Effector memory CD8-positive, alpha-beta T cell (primary cell): Measurements from ENCODE around the gene TXNDC16.

Experiments used
- ATAC-seq: fragments of 150-1000 bp; cut with Tn5 transposase; replicated peaks from 2 replicates; pipeline ENCODE4 v1.10.0; 2021; ENCODE audit warnings: mild to moderate bottlenecking, moderate library complexity
- DNase-seq, 3 experiments: peaks; one replicate each; pipeline ENCODE4 v3.0.0; 2021
- H3K27ac Mint-ChIP-seq, 2 donors: one replicate each; pipeline ENCODE4 v1.8.0; 2022; ENCODE audit warnings: mild to moderate bottlenecking in 2 of 2, mixed read lengths in 2 of 2, moderate library complexity in 2 of 2
- H3K27me3 Mint-ChIP-seq, 2 donors: one replicate each; pipeline ENCODE4 v1.8.0; 2022; ENCODE audit warnings: mixed read lengths in 2 of 2
- H3K36me3 Mint-ChIP-seq: one replicate; pipeline ENCODE4 v1.8.0; 2022; ENCODE audit warnings: mild to moderate bottlenecking, moderate library complexity, mixed read lengths; ENCODE audit not compliant: insufficient read depth
- H3K4me1 Mint-ChIP-seq, 2 donors: one replicate each; pipeline ENCODE4 v1.8.0; 2022; ENCODE audit warnings: low read depth in 2 of 2, mixed read lengths in 2 of 2
- H3K4me3 Mint-ChIP-seq, 2 donors: one replicate each; pipeline ENCODE4 v1.8.0; 2022; ENCODE audit warnings: mild to moderate bottlenecking in 2 of 2, mixed read lengths in 2 of 2, moderate library complexity in 2 of 2
- H3K9me3 Mint-ChIP-seq, 2 donors: one replicate each; pipeline ENCODE4 v1.8.0; 2022; ENCODE audit warnings: mixed read lengths in 2 of 2

TXNDC16 gene

GRCh38 chr14:52413729-52414408 lies 138.4 kb downstream of the TXNDC16 start:
- no peaks in the 10 kb centered on the region for H3K36me3 Mint-ChIP-seq
- H3K4me1 Mint-ChIP-seq: peaks cover 2 to 15% of the 10 kb centered on the region in 2 donors
- H3K4me3 Mint-ChIP-seq: peak overlapping the region; percentile 29 to 70
- H3K27ac Mint-ChIP-seq: peak overlapping the region in 1 of 2 donors; percentile 69
- no peaks in the 10 kb centered on the region for H3K27me3 Mint-ChIP-seq
- ATAC-seq (no peak), DNase-seq (no peak)
- no peaks in the 10 kb centered on the region for H3K9me3 Mint-ChIP-seq

DNA sequence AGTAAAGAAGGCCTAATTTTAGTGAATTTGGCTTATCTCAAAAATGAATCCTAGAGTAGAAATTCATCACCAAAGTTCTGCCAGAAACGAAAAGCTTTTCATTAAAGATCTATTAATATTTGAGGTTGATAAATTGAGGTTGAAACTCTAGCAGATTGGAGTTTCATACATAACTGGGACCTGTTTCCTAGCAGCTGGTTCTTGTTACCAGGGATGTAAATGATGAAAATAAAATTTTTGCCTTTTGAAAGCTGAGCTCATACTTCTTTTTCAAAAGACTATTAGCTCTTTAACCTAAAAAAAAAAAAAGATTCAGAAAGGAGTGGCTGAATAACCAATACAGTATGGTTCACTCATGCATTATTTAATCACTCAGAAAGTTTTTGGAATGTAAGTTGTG lies 139.9 kb downstream of the TXNDC16 start:
- no peaks in the 10 kb centered on the region for H3K27me3 Mint-ChIP-seq
- H3K36me3 Mint-ChIP-seq: no peaks in the 10 kb centered on the region
- no peaks in the 10 kb centered on the region for H3K9me3 Mint-ChIP-seq
- peaks cover 4 to 15% of the 10 kb centered on the region in 2 donors for H3K4me1 Mint-ChIP-seq
- ATAC-seq (no peak), DNase-seq (no peak)
- no peak overlapping the region for H3K27ac Mint-ChIP-seq
- H3K4me3 Mint-ChIP-seq: no peak overlapping the region

DNA sequence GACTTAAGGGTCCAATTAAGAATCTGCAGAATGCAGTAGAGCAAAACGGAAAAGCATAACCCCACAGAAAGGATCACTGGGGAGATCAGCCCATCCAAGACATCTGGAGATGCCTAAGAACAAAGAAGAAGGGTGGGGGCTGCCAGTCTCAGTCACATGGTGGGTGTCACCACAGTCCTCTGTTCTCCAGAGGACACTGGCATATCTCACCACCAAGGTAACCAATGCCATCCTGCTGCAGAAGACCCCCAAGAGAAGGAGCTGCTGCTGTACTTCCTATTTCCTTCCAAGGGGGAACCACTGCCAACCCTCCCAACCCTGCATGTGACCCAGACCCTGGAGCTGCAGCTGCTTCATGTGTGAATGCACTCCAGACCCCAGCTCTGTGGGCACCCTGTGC lies 147.0 kb downstream of the TXNDC16 start:
- Mint-ChIP-seq H3K4me1 (peaks cover 38 to 49% of the 10 kb centered on the region in 2 donors), H3K36me3 (peaks cover 2% of the 10 kb centered on the region), H3K27me3 (no peaks in the 10 kb centered on the region), H3K27ac (no peak overlapping the region), H3K9me3 (no peaks in the 10 kb centered on the region), H3K4me3 (no peak overlapping the region)
- DNase-seq (no peak), ATAC-seq (no peak)

DNA sequence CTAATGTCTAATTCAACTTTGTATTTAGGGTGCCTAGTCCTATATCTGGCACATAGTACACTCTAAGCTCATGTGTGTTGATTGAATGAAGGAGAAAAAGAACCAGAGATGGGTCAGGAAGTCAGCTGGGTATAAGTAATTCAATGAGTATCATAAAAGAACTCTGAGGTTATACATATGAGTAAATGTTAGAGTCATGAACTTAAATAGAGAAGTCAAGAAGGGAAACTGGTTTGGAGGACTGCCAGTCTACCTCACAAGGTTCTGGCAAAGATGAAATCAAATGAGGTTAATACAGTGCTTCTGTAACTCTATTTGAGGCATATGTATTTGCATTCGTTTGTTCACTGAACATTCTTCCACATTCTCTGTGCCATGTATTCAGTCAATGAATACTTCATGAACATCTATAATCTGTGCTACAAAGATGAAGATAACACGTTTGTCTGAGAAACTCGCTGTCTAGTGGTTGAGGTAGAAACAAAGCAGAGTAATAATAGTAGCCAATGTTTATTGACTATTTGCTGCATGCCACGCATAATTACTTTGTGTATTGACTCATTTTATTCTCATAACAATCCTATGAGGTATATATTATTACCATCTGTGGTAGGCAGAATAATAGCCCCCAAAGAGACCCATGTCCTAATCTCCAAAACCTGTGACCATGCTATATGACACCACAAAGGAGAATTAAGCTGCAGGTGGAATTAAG lies 149.3 kb downstream of the TXNDC16 start:
- peak in 1 of 3 experiments; percentile 4 for DNase-seq
- Mint-ChIP-seq H3K4me1 (peaks cover 44 to 49% of the 10 kb centered on the region in 2 donors), H3K36me3 (peaks cover 3% of the 10 kb centered on the region), H3K27ac (peak overlapping the region; percentile 5 to 32), H3K4me3 (peak overlapping the region in 1 of 2 donors; percentile 1), H3K9me3 (no peaks in the 10 kb centered on the region), H3K27me3 (no peaks in the 10 kb centered on the region)
- peak; percentile 57 for ATAC-seq

DNA sequence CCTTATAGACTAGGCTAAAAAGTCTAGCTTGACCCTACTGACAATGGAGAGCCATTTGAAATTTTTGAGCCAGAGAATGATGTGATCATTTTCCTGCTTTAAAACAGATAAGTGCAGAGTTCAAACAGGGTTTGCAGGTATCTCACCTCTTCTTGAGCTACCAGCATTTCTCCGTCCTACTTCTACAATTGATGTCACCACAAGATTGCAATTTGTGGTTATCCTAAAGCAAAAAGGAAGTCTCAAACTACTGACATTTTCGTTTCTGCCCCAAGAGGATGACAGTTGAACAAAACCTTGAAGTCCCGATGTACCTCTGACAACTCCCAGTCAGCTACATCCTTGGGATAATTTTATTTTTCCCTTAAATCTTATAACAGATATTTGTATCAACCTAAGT lies 151.5 kb downstream of the TXNDC16 start:
- Mint-ChIP-seq H3K36me3 (peaks cover 3% of the 10 kb centered on the region), H3K9me3 (peaks cover 0 to 2% of the 10 kb centered on the region in 2 donors), H3K4me1 (peaks cover 42 to 47% of the 10 kb centered on the region in 2 donors), H3K4me3 (peak overlapping the region; percentile 35 to 36), H3K27ac (peak overlapping the region in 1 of 2 donors; percentile 49), H3K27me3 (no peaks in the 10 kb centered on the region)
- peak; percentile 89 for ATAC-seq
- DNase-seq: peak; percentile 3 to 14 (median 8)

DNA sequence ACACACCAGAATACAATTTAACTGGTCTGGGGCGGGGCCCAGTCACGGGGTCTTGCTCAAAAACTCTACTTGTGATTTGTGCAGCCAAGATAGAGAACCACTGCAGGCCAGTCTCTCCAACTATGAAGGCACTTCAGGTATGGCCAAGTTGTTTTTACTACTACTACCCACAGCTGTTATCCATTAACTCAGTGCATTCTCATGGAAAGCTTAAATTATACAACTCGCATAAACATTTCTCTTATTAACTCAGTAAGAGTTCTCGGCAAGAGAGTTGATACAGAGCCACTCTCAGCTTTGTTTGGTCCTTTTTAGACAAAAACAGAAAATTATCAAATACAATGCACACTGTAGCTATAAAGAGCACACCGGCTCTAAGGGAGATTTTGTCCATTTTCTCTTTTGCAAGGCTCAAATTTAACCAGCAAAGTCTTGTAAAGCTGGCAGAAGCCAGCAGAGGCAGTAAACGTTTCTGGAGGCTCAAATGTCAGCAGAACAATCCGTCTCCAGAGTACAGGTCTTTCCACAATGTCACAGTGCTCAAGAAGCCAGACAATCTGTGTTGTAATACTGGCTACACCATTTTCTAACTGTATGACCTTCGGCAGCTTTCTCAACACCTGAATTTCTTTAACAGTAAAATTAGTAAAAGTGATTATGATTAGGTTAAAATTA lies 152.2 kb downstream of the TXNDC16 start:
- Mint-ChIP-seq H3K27ac (peak overlapping the region in 1 of 2 donors; percentile 49), H3K27me3 (no peaks in the 10 kb centered on the region), H3K4me1 (peaks cover 39 to 45% of the 10 kb centered on the region in 2 donors), H3K4me3 (peak overlapping the region; percentile 35 to 36), H3K36me3 (peaks cover 3% of the 10 kb centered on the region), H3K9me3 (peaks cover 0 to 2% of the 10 kb centered on the region in 2 donors)
- ATAC-seq (no peak), DNase-seq (no peak)

GRCh38 chr14:52399104-52399503 lies 153.2 kb downstream of the TXNDC16 start:
- Mint-ChIP-seq H3K9me3 (peaks cover 0 to 2% of the 10 kb centered on the region in 2 donors), H3K4me3 (no peak overlapping the region), H3K27me3 (no peaks in the 10 kb centered on the region), H3K27ac (no peak overlapping the region), H3K36me3 (peaks cover 3% of the 10 kb centered on the region), H3K4me1 (peaks cover 34 to 43% of the 10 kb centered on the region in 2 donors)
- ATAC-seq (no peak), DNase-seq (no peak)

DNA sequence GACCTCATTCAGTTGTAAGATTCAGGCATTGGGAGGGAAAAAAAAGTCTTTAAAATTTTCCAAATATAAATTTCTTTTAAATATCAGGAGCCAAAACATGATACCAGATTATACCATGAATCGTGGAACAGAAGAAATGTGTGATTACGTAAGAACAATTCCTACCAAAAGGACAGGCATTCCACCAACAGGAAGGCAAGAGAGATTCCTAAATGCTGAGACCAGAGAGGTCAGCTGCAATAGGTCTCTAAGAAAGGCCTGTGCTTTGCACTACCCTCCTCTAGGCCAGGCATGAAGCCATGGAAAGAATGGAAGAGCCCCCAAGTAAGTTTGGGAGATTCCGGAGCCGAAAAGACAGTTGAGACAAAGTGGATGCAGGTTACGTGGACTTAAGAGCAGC lies 154.5 kb downstream of the TXNDC16 start:
- no peak for ATAC-seq
- no peak overlapping the region for H3K27ac Mint-ChIP-seq
- H3K27me3 Mint-ChIP-seq: no peaks in the 10 kb centered on the region
- H3K4me1 Mint-ChIP-seq: peaks cover 31 to 36% of the 10 kb centered on the region in 2 donors
- H3K36me3 Mint-ChIP-seq: peaks cover 3% of the 10 kb centered on the region
- no peak overlapping the region for H3K4me3 Mint-ChIP-seq
- H3K9me3 Mint-ChIP-seq: peaks cover 0 to 2% of the 10 kb centered on the region in 2 donors
- no peak for DNase-seq

DNA sequence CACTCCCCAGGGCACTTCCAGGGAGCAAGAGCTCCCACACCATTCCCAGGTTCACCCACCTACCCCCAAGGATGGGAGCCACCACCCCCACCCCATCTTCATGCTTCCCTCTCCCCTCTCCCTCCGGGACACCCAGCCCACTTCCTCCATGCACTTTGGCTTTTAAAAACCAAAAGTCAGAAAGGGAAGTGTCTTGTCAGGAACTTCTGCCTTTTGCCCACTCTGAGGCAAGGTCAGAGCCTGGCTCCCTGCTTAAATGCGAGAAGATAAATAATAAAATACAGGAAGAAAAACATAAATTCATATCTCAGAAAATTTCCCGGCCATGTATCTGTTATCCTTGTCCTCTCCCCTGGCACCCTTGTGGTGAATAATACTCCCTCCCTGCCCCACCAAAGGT lies 156.6 kb downstream of the TXNDC16 start:
- ATAC-seq: no peak

DNA sequence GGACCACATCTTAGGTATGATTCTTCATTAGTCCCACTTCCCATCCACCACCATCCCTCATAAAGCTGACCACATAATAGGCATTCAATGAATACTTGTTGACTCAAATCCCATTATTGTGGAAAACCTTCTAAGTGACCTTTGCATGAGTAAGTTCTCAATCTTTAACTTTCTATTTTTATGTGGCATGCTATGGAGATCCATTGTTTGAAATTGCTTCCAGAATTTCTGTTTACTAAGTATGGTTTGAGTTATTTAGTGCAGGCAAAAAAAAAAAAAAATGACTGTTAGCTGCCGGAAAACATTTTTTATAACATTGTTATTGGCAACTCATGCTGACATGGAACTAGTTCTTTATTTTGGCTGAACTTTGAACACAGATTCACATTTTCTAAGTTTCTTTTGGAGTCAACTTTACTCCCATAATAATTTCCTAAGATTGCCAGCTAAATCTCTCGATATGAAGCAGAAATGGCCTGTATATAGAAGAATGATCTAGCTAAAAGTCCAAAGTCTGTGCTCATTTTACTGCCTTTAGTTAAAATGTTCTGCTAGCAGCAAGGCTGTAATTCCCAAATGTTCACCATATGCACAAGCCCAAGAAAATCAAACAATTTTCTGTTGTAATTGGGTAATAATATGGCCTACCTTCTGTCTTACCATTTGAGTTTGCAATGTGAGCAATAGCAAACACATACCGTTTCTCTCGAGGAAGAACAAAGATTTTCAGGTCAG lies 160.3 kb downstream of the TXNDC16 start:
- no peak overlapping the region for H3K27ac Mint-ChIP-seq
- H3K27me3 Mint-ChIP-seq: no peaks in the 10 kb centered on the region

More for the DNA sequence above, 156.6 kb downstream of the TXNDC16 start:
- H3K9me3 Mint-ChIP-seq: peaks cover 0 to 2% of the 10 kb centered on the region in 2 donors
- no peak overlapping the region for H3K4me3 Mint-ChIP-seq
- H3K36me3 Mint-ChIP-seq: peaks cover 3% of the 10 kb centered on the region
- no peaks in the 10 kb centered on the region for H3K27me3 Mint-ChIP-seq
- H3K4me1 Mint-ChIP-seq: peaks cover 14 to 16% of the 10 kb centered on the region in 2 donors
- H3K27ac Mint-ChIP-seq: no peak overlapping the region
- DNase-seq: no peak

More for the DNA sequence above, 160.3 kb downstream of the TXNDC16 start:
- Mint-ChIP-seq H3K4me3 (no peak overlapping the region), H3K9me3 (peaks cover 0 to 2% of the 10 kb centered on the region in 2 donors), H3K36me3 (no peaks in the 10 kb centered on the region), H3K4me1 (peaks cover 5 to 8% of the 10 kb centered on the region in 2 donors)
- ATAC-seq: no peak
- no peak for DNase-seq
